GM10847 (cell line): ENCODE measurements around the gene CYGB.
A peak's percentile ranks its signal among the peaks of the same experiment; 100 is the strongest.

Experiments
- POLR2A ChIP-seq: IDR thresholded peaks from 2 replicates; pipeline ENCODE4 v1.6.1; 2011; ENCODE audit not compliant: insufficient read length; ENCODE audit errors: extremely low read depth

CYGB gene

GRCh38 chr17:76558198-76559095, 20.9 kb upstream of the CYGB start:
- no peak for TF ChIP-seq POLR2A

- TF ChIP-seq POLR2A: peak; percentile 93
Observed at GRCh38 chr17:76557368-76558197, 20.1 kb upstream of the CYGB start.

GRCh38 chr17:76556765-76557367, 19.4 kb upstream of the CYGB start:
- TF ChIP-seq POLR2A: no peak

- TF ChIP-seq POLR2A: no peak
Observed at GRCh38 chr17:76554131-76554530, 16.6 kb upstream of the CYGB start.

GRCh38 chr17:76553178-76553908, 15.8 kb upstream of the CYGB start:
- TF ChIP-seq POLR2A: no peak

GRCh38 chr17:76551685-76552084, 14.2 kb upstream of the CYGB start:
- no peak for TF ChIP-seq POLR2A

- no peak for TF ChIP-seq POLR2A
Observed at GRCh38 chr17:76550712-76551615, 13.5 kb upstream of the CYGB start.

- no peak for TF ChIP-seq POLR2A
Observed at GRCh38 chr17:76549539-76549938, 12.0 kb upstream of the CYGB start.

GRCh38 chr17:76549215-76549518, 11.7 kb upstream of the CYGB start:
- TF ChIP-seq POLR2A: no peak

- TF ChIP-seq POLR2A: no peak
Observed at GRCh38 chr17:76548378-76549214, 11.1 kb upstream of the CYGB start.

GRCh38 chr17:76547642-76548202, 10.2 kb upstream of the CYGB start:
- TF ChIP-seq POLR2A: no peak

GRCh38 chr17:76547183-76547641, 9.7 kb upstream of the CYGB start:
- TF ChIP-seq POLR2A: no peak

GRCh38 chr17:76546556-76547182, 9.2 kb upstream of the CYGB start:
- TF ChIP-seq POLR2A: no peak
